Measurements from ENCODE around the gene LRP5. TPM values are rescaled to one million over a fixed set of nuclear protein-coding genes. Genes with fewer than 3 reads are reported as not detected.

Gene LRP5
- polyA plus RNA-seq (2012; ENCODE audit: insufficient read length, low read depth), result 4.8 TPM

DNA sequence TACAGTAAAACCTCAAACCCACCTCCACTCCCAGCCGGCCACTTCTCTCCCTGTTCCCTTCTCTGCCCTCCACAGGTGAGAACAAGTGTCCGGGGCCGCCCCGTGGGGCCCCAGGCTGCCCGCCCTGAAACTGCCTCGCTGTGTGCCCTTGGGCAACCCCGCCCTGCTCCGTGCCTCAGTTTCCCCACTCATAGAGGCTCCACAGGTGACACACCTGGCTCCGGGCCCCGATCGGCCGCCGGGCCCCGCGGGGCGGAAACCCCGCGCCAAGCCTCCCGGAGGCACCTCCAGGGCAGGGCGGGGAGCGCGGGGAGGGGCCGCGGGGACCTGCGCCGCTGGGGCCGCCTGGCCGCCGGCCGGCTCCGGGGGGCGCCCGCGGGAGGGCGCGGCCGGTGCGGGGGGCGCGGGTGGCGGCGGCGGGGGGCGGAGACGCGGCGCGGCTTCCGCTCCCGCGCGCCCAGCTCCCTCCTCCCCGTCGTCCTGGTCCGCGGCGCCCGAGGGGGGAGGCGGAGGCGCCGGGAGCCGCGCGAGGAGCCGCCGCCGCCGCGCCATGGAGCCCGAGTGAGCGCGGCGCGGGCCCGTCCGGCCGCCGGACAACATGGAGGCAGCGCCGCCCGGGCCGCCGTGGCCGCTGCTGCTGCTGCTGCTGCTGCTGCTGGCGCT, at the start of gene LRP5:
Gene LRP5, plus strand, starts transcription at position 475 of the 663 bp plus-strand sequence. Its CDS starts 124 bp downstream, at position 599.
- TF ChIP-seq, protein P1, sequence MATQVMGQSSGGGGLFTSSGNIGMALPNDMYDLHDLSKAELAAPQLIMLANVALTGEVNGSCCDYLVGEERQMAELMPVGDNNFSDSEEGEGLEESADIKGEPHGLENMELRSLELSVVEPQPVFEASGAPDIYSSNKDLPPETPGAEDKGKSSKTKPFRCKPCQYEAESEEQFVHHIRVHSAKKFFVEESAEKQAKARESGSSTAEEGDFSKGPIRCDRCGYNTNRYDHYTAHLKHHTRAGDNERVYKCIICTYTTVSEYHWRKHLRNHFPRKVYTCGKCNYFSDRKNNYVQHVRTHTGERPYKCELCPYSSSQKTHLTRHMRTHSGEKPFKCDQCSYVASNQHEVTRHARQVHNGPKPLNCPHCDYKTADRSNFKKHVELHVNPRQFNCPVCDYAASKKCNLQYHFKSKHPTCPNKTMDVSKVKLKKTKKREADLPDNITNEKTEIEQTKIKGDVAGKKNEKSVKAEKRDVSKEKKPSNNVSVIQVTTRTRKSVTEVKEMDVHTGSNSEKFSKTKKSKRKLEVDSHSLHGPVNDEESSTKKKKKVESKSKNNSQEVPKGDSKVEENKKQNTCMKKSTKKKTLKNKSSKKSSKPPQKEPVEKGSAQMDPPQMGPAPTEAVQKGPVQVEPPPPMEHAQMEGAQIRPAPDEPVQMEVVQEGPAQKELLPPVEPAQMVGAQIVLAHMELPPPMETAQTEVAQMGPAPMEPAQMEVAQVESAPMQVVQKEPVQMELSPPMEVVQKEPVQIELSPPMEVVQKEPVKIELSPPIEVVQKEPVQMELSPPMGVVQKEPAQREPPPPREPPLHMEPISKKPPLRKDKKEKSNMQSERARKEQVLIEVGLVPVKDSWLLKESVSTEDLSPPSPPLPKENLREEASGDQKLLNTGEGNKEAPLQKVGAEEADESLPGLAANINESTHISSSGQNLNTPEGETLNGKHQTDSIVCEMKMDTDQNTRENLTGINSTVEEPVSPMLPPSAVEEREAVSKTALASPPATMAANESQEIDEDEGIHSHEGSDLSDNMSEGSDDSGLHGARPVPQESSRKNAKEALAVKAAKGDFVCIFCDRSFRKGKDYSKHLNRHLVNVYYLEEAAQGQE (IDR thresholded peaks at IDR 0.05; ENCODE audit: insufficient read depth in 1 of 2, low read depth in 2 of 2, low read length in 2 of 2), result no peak
- TF ChIP-seq FOXP2 (optimal IDR thresholded peaks at IDR 0.05; ENCODE audit: borderline replicate concordance, extremely low read depth, extremely low read length, insufficient read depth) (no peak), POLR2AphosphoS5 (IDR thresholded peaks at IDR 0.05; ENCODE audit: low read depth, low read length) (no peak), SIN3A (IDR thresholded peaks at IDR 0.05; ENCODE audit: borderline replicate concordance, insufficient read depth, low read length) (no peak), TAF1 (IDR thresholded peaks at IDR 0.05; ENCODE audit: borderline replicate concordance, insufficient read depth, low read length) (no peak)

GRCh38 chr11:68263444-68264035, 48.9 kb upstream of the LRP5 start:
- no peak for TF ChIP-seq FOXP2 (optimal IDR thresholded peaks at IDR 0.05; ENCODE audit: borderline replicate concordance, extremely low read depth, extremely low read length, insufficient read depth)
- TF ChIP-seq, protein P1 (IDR thresholded peaks at IDR 0.05; ENCODE audit: insufficient read depth in 1 of 2, low read depth in 2 of 2, low read length in 2 of 2), result no peak
- no peak for TF ChIP-seq TAF1 (IDR thresholded peaks at IDR 0.05; ENCODE audit: borderline replicate concordance, insufficient read depth, low read length)
- no peak for TF ChIP-seq POLR2AphosphoS5 (IDR thresholded peaks at IDR 0.05; ENCODE audit: low read depth, low read length)
- TF ChIP-seq SIN3A (IDR thresholded peaks at IDR 0.05; ENCODE audit: borderline replicate concordance, insufficient read depth, low read length), result no peak

DNA sequence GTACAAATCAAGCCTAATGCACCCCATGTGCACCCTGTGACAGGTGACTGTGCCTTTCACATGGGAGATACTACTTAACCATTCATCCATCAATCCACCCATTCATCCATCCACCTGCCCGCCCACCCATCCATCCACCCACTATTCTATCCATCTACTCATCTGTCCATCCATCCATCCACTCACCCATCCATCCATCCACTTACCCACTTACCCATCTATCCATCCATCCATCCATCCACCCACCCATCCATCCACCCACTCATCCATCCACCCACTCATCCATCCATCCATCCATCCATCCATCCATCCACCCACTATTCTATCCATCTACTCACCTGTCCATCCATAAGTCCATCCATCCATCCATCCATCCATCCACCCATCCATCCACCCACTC, 48.1 kb upstream of the LRP5 start:
- TF ChIP-seq, protein P1 (IDR thresholded peaks at IDR 0.05; ENCODE audit: insufficient read depth in 1 of 2, low read depth in 2 of 2, low read length in 2 of 2), result no peak
- TF ChIP-seq FOXP2 (optimal IDR thresholded peaks at IDR 0.05; ENCODE audit: borderline replicate concordance, extremely low read depth, extremely low read length, insufficient read depth) (no peak), SIN3A (IDR thresholded peaks at IDR 0.05; ENCODE audit: borderline replicate concordance, insufficient read depth, low read length) (no peak), TAF1 (IDR thresholded peaks at IDR 0.05; ENCODE audit: borderline replicate concordance, insufficient read depth, low read length) (no peak), POLR2AphosphoS5 (IDR thresholded peaks at IDR 0.05; ENCODE audit: low read depth, low read length) (no peak)

DNA sequence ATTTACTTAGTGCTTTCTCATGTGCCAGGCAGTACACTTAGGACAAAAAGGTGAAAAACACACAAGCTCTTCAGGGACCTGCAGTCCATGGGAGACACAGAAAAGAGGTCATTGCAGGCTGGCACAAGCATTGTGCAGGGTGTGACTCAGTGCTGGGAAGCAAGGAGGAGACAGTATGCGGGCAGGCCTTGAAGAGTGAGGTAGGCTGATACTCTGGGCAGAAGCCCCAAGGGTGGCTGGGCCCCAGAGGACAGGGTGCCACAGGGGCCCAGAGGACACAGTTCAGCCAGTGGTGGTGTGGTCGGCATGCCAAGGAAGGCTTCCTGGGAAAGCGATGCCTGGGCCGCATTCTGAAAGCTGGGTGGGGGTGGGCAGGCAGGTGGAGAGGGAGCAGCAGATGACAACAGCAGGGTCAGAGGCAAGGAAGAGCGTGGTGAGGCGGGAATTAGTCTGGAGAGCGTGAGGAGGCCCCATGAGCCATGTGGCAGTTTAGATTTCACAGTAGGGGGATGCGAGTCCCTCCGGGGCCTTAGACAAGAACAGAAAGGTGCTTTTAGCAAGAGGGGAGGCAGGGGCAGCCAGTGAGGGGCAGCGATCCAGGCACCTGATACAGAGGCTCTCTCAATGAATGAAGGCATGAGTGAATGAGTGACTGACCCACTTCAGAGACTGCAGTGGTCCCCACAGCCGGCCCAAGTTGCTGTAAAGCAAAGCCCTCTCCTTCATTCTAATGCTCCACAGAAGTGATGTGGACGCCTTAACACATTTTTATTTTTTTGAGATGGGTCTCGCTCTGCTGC, 47.5 kb upstream of the LRP5 start:
- TF ChIP-seq FOXP2 (optimal IDR thresholded peaks at IDR 0.05; ENCODE audit: borderline replicate concordance, extremely low read depth, extremely low read length, insufficient read depth) (no peak), SIN3A (IDR thresholded peaks at IDR 0.05; ENCODE audit: borderline replicate concordance, insufficient read depth, low read length) (no peak), POLR2AphosphoS5 (IDR thresholded peaks at IDR 0.05; ENCODE audit: low read depth, low read length) (no peak), TAF1 (IDR thresholded peaks at IDR 0.05; ENCODE audit: borderline replicate concordance, insufficient read depth, low read length) (no peak)
- TF ChIP-seq, protein P1 (IDR thresholded peaks at IDR 0.05; ENCODE audit: insufficient read depth in 1 of 2, low read depth in 2 of 2, low read length in 2 of 2), result no peak
